Fibroblast of lung (primary cell): ENCODE data around the gene CCDC169.

Source experiments
- CTCF ChIP-seq, 2 donors: IDR thresholded peaks in 1 of 2; conservative IDR thresholded peaks in 1 of 2; 1 replicate in 1 of 2; 2 replicates in 1 of 2; pipeline ENCODE4 v1.5.1; 2011 to 2012; ENCODE audit warnings: low read length in 2 of 2, control low read depth in 1 of 2, inconsistent platforms in 1 of 2, low read depth in 1 of 2, mild to moderate bottlenecking in 1 of 2
- EZH2 ChIP-seq: IDR thresholded peaks from 2 replicates; pipeline ENCODE4 v1.5.1; 2012; ENCODE audit warnings: low read length, control low read depth, mild to moderate bottlenecking; ENCODE audit errors: missing control alignments

DNA sequence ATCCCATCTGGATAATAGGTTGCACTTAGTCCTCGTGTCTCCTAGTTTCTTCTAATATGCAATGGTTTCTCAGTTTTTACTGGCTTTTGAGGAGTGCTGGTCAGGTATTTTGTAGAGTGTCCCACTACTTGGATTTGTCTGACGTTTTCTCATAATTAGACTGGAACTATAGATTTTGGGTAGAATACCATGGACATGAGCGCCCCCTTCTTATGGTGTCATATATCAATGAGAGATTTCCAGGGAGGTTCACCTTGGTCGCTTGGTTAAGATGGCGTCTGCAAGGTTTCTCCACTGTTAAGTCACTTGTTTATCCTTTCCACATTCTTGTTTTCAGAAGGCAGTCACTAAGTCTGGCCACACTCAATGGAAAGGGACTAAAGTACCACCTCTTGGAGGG lies 89.9 kb downstream of the CCDC169 start:
- TF ChIP-seq CTCF (conservative IDR thresholded peaks at IDR 0.05 in 1 of 2, IDR thresholded peaks at IDR 0.05 in 1 of 2; ENCODE audit: low read depth in 1 of 2, low read length in 2 of 2), result no peak
- no peak for TF ChIP-seq EZH2
